VCaP (cell line): Measurements from ENCODE around the gene ZNF32.
"Not testable (repeated sequence)": the region's sequence is repeated elsewhere in the genome, so short reads cannot be mapped to it uniquely, and the experiment has no call there.

ENCODE experiments used
- H3K27ac ChIP-seq: fragments of 450-650 bp; 2 replicates; pipeline ENCODE4 v1.5.1; 2017
- CTCF ChIP-seq: fragments of 450-650 bp; conservative IDR thresholded peaks from 2 replicates; pipeline ENCODE4 v1.5.1; 2017; ENCODE audit warnings: mild to moderate bottlenecking, moderate library complexity

The ZNF32 gene

GRCh38 chr10:43607199-43607573, 41.5 kb downstream of the ZNF32 start:
- TF ChIP-seq CTCF: no peak
- peak overlapping the region; percentile 92 for H3K27ac ChIP-seq

GRCh38 chr10:43606323-43607198, 42.1 kb downstream of the ZNF32 start, which contains the start of gene ZNF485:
TSS of gene ZNF485 (plus strand) at chr10:43606438. CDS start at chr10:43607051, 613 bp downstream.
- H3K27ac ChIP-seq: peak within 1 kb of the TSS; percentile 92
- no peak for TF ChIP-seq CTCF

GRCh38 chr10:43605850-43606322, 42.8 kb downstream of the ZNF32 start:
- peak overlapping the region; percentile 92 for H3K27ac ChIP-seq
- TF ChIP-seq CTCF: no peak

GRCh38 chr10:43601576-43601975, 47.1 kb downstream of the ZNF32 start:
- not testable (repeated sequence) for H3K27ac ChIP-seq

DNA sequence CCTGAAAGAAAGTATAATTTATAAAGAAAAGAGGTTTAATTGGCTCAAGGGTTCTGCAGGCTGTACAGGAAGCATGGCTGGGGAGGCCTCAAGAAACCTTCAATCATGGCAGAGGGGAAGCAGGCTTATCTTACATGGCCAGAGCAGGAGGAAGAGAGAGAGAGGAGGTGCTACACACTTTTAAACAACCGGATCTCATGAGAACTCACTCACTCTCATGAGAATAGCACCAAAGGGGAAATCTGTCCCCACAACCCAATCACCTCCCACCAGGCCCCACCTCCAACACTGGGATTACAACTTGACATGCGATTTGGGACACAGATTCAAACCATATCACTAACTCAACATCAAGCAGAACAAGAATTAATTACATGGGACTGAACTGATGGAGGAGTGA, 49.3 kb downstream of the ZNF32 start:
- no peak for TF ChIP-seq CTCF
- H3K27ac ChIP-seq: no peak overlapping the region

DNA sequence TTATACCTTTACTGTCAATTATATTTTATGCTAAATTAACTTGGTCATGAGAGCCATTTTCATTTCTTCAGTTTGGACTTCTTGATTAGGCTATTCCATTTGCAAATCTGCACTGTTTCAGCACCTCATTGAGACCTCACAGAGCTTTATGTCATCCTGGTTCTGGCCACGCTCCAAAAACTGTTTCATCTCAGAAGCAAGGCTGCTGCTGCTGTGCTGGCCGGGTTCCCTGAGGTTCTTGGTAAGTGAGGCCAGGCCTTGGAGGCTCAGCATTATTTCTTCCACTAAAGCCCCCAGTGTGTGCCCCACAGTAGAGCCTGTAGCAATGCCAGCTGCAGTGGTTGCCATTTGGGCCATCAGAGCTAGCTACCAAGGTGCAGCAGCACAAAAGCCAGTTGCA, 50.2 kb downstream of the ZNF32 start:
- no peak overlapping the region for H3K27ac ChIP-seq
- TF ChIP-seq CTCF: no peak

- TF ChIP-seq CTCF: no peak
- no peak overlapping the region for H3K27ac ChIP-seq
Measured at GRCh38 chr10:43596546-43596945, 52.1 kb downstream of the ZNF32 start.

- TF ChIP-seq CTCF: no peak
- H3K27ac ChIP-seq: no peak overlapping the region
Measured at GRCh38 chr10:43595739-43596298, 52.9 kb downstream of the ZNF32 start.
